ENCODE results near the gene TPRN.

- TF ChIP-seq, protein P1, sequence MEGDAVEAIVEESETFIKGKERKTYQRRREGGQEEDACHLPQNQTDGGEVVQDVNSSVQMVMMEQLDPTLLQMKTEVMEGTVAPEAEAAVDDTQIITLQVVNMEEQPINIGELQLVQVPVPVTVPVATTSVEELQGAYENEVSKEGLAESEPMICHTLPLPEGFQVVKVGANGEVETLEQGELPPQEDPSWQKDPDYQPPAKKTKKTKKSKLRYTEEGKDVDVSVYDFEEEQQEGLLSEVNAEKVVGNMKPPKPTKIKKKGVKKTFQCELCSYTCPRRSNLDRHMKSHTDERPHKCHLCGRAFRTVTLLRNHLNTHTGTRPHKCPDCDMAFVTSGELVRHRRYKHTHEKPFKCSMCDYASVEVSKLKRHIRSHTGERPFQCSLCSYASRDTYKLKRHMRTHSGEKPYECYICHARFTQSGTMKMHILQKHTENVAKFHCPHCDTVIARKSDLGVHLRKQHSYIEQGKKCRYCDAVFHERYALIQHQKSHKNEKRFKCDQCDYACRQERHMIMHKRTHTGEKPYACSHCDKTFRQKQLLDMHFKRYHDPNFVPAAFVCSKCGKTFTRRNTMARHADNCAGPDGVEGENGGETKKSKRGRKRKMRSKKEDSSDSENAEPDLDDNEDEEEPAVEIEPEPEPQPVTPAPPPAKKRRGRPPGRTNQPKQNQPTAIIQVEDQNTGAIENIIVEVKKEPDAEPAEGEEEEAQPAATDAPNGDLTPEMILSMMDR (IDR thresholded peaks at IDR 0.05; ENCODE audit: extremely low read depth in 1 of 2, insufficient read depth in 1 of 2, low read depth in 1 of 2, low read length in 2 of 2): no peak
- TF ChIP-seq, protein P2, sequence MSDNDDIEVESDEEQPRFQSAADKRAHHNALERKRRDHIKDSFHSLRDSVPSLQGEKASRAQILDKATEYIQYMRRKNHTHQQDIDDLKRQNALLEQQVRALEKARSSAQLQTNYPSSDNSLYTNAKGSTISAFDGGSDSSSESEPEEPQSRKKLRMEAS (IDR thresholded peaks at IDR 0.05; ENCODE audit: insufficient read depth, insufficient read length): no peak
- no peak for TF ChIP-seq EZH2 (IDR thresholded peaks at IDR 0.05; ENCODE audit: borderline replicate concordance, low read depth, low read length, severe bottlenecking)
- no peak for TF ChIP-seq JUN (IDR thresholded peaks at IDR 0.05; ENCODE audit: borderline replicate concordance, insufficient read depth, insufficient read length, low read depth)
- no peak for TF ChIP-seq POLR2AphosphoS5 (IDR thresholded peaks at IDR 0.05; ENCODE audit: insufficient read depth, low read depth, low read length)
- no peak for TF ChIP-seq POLR2A (IDR thresholded peaks at IDR 0.05; ENCODE audit: low read depth, low read length)
- no peak for TF ChIP-seq MYC (IDR thresholded peaks at IDR 0.05; ENCODE audit: low read depth, low read length)
These were observed 36.7 kb downstream of the TPRN start for GRCh38 chr9:137163805-137164204.
